Inflammatory macrophage treated with lipopolysaccharide for 1 hour (primary cell): Measurements from ENCODE around the gene MTCH2.

Experiments
- DNase-seq, 2 donors: peaks; one replicate each; pipeline ENCODE4 v3.0.0-alpha.2; 2020 to 2022

Gene MTCH2

DNA sequence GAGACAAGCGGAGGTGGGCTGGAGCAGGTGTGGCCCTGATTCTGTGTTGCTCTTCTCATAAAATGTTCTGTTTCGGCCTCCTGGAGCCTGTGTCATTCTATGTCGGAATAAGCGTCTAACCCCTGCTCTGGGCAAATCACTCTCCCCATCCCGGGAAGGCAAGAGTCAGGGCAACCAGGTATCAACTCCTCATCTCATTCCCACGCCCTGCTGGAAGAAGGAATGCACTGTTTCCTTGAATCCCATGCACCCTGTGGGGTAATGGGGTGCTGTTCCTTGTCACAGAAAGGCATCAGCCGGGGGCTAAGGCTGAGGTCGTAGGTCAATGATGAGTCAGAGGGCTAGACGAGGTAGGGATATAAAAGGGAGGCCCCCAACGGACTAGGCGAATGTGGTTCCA is 53.2 kb downstream of the MTCH2 start:
- DNase-seq: no peak

GRCh38 chr11:47587723-47588326 is 54.5 kb downstream of the MTCH2 start:
- peak; percentile 75 to 90 for DNase-seq

DNA sequence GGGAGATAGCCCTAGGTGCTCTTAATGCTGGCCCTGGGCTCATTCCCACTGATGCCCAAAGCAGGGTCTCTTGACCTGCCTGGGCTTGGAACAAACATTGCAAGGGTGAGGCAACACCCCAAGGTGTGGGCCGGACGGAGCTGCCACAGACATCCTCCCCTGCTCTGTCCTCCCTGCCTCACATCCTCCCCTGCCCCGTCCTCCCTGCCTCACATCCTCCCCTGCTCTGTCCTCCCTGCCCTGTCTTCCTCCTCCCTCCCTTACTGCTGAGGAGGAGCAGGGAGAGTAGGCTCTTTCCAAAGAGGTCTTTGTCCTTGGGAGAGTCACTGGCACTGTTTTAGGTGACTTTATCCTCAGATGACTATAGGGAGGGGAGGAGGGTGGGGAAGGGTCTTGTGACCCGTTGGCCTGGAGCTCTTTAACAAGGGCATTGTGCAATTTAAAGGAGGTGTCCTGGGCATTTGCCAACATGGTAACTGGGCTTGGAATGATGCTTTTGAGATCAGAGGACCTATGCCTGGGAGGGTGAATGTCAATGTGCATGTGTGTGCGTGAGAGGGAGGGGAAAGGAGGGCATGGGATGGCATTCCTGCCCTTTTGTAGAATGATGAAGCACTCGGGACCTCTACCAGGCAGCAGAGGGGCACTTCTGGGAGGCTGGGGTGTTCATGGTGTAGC is 55.2 kb downstream of the MTCH2 start:
- peak in 1 of 2 donors; percentile 50 for DNase-seq

DNA sequence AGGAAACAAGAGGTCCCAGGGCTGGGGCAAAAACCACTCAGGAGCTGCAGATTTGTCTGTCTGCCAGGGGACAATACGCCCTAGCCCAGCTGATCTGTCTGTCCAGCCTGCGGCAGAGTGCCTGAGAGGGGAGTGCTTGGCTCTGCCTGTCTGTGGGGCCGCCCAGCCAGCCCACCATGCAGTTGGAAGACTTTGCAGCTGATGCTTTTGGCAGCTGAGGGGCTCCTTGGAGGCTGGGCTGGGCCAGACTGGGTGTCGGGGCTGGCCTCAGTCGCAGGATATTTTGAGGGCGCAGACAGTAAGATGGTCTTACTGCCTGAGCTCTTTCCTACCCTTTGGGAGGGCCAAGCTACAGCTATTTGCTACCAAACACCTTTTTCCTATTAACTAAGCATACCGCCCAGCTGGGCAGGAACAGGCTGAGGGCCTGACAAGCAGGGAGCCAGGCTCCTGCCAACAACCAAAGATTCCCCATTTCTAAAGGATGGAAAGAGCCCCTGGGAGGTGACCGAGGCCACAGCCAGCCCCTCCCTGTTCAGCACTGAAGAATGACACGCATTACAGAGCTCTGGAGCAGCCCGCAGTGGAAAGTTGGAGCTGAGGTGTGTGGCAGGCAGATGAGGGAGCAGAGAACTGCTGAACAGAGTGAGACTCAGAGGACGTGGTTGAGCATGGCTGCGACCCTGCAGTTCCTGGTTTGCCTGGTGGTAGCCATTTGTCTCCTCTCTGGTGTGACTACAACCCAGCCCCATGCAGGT is 56.1 kb downstream of the MTCH2 start, which contains the start of gene FAM180B:
TSS of gene FAM180B (plus strand) at position 581 of the 758 bp plus-strand sequence. CDS start at position 672, 91 bp downstream.
- no peak for DNase-seq

DNA sequence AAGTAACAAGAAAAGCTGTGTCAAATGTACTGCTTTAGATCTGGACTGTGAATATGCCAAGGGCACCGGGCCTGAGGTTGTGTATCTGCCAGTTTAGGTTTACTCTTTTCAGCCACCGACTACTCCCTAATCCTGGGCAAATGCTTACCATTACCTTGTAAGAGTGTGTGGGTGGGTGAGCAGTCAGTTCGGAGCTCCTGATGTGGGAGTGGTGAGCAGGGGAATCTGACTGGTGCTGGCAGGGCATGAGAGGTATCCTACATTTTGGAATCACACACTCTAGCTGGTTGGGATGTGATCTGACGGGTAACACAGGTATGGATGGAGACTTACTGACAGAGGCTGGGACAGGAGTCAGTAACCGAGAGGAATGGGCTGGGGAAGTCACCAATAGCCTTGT is 58.5 kb downstream of the MTCH2 start:
- no peak for DNase-seq

GRCh38 chr11:47578524-47579494 is 63.5 kb downstream of the MTCH2 start, which contains the start of the genes KBTBD4 and NDUFS3:
Gene KBTBD4 (minus strand): TSS chr11:47578970. CDS start chr11:47578951, 19 bp downstream.
Gene NDUFS3 (plus strand): TSS chr11:47579074. CDS start chr11:47579092, 18 bp downstream.
- DNase-seq: peak; percentile 72 to 97

DNA sequence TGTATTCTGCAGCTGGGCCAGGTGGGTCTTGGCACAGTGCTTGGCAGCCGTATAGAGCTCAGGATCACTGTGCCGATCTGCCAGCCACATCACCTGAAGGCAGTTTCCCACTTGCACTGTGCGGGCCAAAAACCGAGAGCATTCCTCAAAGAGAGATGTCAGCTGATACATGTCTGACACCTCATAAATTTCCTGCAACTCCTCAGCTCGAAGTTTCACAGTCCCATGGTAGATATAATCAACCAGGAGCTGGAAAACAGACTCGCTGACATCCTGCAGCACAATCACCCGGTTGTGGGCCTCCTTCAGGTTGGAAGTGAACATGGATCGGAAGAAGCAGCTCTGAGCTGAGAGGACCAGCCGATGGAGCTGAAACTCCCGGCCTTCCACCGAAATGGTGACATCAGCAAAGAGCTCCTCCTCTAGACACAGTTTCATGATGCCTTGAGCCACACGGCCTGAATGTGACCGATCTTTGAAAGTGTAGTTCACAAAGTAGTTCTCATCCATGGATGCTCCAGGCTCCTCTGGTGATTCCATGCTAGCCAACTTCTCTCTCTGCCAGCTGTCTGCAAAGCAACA is 64.8 kb downstream of the MTCH2 start:
- DNase-seq: no peak

- DNase-seq: no peak
Observed at GRCh38 chr11:47573321-47573720, 69.0 kb downstream of the MTCH2 start.

DNA sequence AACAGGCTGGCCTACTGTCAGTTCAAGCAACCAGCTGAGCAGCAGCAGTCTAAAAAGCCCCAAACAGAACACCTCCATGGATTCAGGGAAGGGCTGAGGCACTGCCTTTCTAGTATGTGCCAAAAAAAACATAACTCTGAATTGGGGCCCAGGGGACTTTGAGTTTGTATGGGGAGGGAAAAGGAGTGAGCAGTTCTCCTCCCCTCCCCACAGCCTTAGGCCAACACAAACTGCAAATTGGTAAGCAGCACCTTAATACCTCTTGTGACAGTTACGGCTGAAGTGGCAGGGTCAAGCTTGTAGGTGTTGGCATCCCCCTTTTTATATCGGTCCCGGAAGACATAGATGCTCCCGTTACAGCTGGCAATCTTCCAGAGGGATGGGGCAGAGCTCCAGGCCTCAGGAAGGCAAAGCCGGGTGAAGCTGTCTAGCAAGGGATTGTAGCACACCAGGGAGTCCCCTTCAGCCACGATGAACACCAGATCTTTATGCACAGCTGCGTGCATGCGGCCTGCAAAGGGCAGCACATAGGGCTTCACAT is 69.6 kb downstream of the MTCH2 start:
- no peak for DNase-seq

DNA sequence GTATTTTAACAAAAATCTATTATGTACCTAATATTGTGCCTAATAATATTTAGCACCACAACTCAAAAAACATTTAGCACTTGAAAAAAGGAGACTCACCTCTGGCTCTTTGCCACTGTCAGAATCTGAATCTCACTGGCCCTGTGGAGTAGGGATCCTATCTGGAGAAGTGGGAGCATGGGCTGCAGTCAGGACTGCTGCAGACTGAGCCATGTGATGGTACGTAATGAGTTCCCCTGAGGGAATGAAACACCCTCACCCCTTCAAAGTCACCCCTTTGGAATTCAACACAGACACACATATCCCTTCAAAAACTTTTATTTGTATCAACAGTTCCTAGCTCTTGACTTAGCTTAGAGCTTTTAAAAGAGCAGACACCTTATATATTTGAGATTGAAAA is 70.5 kb downstream of the MTCH2 start:
- no peak for DNase-seq

GRCh38 chr11:47571357-47571729 is 71.0 kb downstream of the MTCH2 start:
- DNase-seq: no peak

- peak; percentile 78 to 93 for DNase-seq
Observed at GRCh38 chr11:47570651-47571356, 71.6 kb downstream of the MTCH2 start.

DNA sequence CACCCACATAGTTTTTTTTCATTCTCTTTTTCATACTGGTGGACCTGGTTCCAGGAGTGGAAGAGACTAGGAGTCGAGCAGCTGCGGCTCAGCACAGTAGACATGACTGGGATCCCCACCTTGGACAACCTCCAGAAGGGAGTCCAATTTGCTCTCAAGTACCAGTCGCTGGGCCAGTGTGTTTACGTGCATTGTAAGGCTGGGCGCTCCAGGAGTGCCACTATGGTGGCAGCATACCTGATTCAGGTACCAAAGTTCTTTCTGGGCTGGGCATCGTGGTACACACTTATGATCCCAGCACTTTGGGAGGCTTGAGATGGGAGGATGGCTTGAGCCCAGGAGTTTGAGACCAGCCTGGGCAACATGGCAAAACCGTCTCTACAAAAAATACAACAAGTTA is 72.7 kb downstream of the MTCH2 start:
- no peak for DNase-seq
